ENCODE data around the gene ZBTB6. TPM values are rescaled to one million over a fixed set of nuclear protein-coding genes. Genes with fewer than 3 reads are reported as not detected.

Gene ZBTB6
- total and polyA plus RNA-seq, 10 donors = 4.9 to 16.8 (median 11.1) TPM

DNA sequence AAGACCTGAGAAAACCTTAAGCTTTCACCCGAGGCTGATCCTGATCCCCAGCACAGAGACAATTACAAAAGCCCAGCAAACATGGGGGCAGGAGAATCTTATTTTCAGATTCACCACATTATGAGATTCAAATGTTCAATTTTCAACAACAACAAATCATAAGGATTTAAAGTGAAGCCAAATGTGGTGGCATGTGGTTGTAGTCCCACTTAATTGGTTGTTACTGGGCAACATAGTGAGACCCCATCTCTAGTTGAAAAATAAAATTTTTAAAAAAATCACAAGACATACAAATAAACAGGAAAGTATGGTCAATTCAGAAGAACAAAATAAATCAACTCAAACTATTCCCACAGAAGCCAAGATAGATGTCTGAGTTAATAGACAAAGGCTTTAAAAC is 23.8 kb upstream of the ZBTB6 start:
- TF ChIP-seq POLR2A (IDR thresholded peaks at IDR 0.05) (no peak), POLR2AphosphoS5 (IDR thresholded peaks at IDR 0.05) (no peak)
- TF ChIP-seq, protein P1, sequence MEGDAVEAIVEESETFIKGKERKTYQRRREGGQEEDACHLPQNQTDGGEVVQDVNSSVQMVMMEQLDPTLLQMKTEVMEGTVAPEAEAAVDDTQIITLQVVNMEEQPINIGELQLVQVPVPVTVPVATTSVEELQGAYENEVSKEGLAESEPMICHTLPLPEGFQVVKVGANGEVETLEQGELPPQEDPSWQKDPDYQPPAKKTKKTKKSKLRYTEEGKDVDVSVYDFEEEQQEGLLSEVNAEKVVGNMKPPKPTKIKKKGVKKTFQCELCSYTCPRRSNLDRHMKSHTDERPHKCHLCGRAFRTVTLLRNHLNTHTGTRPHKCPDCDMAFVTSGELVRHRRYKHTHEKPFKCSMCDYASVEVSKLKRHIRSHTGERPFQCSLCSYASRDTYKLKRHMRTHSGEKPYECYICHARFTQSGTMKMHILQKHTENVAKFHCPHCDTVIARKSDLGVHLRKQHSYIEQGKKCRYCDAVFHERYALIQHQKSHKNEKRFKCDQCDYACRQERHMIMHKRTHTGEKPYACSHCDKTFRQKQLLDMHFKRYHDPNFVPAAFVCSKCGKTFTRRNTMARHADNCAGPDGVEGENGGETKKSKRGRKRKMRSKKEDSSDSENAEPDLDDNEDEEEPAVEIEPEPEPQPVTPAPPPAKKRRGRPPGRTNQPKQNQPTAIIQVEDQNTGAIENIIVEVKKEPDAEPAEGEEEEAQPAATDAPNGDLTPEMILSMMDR (IDR thresholded peaks at IDR 0.05 in 8 of 11, conservative IDR thresholded peaks at IDR 0.05 in 3 of 11) = no peak
- Histone ChIP-seq H3K27ac (no peak overlapping the region), H3K4me3 (no peak overlapping the region), H3K36me3 (peaks cover 0 to 29% (median 13%) of the 10 kb centered on the region in 6 donors), H3K27me3 (replicated peaks in 1 of 7) (no peaks in the 10 kb centered on the region), H3K9me3 (no peaks in the 10 kb centered on the region), H3K4me1 (peaks cover 17 to 60% (median 36%) of the 10 kb centered on the region in 6 donors)
- intact Hi-C loops (cut with DNase I; ENCODE audit: low total_unique reads) = no loop called here
- no peak for DNase-seq
- 79 to 85% (median 83%) methylated on average over 1 of the region's 1 CpG for WGBS, 5 donors

DNA sequence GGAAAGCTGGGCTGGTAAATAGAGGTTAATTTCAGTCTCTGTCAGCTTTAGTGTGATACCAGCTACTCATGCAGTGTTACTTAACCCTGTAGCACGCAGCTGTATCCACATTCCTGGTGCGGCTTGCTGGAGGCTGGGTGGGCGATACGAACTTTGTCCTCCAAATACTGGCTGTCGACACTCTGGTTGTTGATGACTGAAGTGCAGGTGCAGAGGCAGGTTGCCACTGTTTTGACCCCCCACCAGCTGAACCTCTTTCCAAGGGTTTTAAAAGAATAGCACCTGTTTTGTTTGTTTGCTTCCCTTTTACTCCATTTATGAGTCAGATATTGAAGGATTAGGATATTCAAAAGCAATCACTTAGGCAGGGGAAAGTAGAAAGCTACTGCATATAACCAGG is 23.3 kb upstream of the ZBTB6 start:
- peaks cover 15 to 58% (median 32%) of the 10 kb centered on the region in 6 donors for H3K4me1 ChIP-seq
- H3K9me3 ChIP-seq = no peaks in the 10 kb centered on the region
- H3K4me3 ChIP-seq = no peak overlapping the region
- no peak for DNase-seq
- intact Hi-C loops (cut with DNase I; ENCODE audit: low total_unique reads) = no loop called here
- no peaks in the 10 kb centered on the region for H3K27me3 ChIP-seq (replicated peaks in 1 of 7)
- H3K36me3 ChIP-seq = peaks cover 0 to 29% (median 13%) of the 10 kb centered on the region in 6 donors
- 95 to 100% (median 98%) methylated on average over 5 of the region's 5 CpGs for WGBS, 5 donors
- H3K27ac ChIP-seq = no peak overlapping the region
- TF ChIP-seq POLR2A (IDR thresholded peaks at IDR 0.05) = no peak
- TF ChIP-seq POLR2AphosphoS5 (IDR thresholded peaks at IDR 0.05) = no peak
- TF ChIP-seq, protein P1 (IDR thresholded peaks at IDR 0.05 in 8 of 11, conservative IDR thresholded peaks at IDR 0.05 in 3 of 11) = no peak

DNA sequence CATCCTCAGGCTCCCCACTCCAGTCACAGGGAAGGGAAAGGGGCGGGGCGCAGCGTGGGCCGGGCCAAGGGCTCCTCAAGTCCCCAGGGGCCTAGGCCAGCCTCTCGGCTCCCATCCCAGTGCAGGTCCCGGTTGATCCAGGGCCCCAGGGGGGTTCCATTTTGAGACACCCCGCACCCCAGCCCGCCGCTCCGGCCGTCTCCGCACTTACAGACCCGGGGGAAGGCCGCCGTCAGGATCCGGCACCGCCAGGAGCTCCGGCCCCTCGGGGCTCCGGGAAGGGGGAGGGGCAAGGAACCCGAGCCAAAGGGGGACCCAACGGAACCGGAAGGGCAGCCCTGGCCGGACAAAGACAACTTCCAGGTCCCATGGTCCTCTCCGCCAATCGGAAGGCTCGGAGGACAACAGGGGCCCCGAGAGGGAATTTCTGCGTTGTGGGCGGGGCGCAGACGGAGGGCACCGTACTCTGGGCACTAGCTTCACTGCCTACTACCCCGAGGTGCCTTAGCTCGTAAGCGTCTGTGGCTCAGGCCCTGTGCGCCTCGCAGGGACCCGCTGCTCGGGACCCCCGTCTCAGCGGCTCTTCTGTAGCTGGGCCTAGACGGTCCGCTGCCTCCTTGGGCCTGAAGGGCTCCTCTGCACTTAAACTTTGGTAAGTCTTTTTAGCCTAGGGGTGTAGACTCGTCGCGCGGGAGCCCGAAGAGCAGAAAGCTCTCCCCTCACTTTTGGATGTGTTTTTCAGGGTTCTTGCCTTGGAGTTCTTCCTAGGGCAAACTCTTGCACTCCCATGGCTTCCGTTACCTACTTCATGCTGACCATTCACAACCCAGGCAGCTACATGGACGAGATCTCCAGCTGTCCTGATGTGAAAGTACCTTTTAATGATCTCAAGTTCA is 18.4 kb upstream of the ZBTB6 start, which contains the start of gene ZBTB26:
Gene ZBTB26 (minus strand): TSS at position 287 of the 896 bp plus-strand sequence. CDS start 11,578 bp downstream, outside the sequence.
- H3K27ac ChIP-seq = peak within 1 kb of the TSS; percentile 76 to 91 (median 86)
- WGBS, 5 donors = 0 to 1% (median 0%) methylated on average over 16 to 51 of the region's 51 CpGs

More for the DNA sequence above, 18.4 kb upstream of the ZBTB6 start, which contains the start of gene ZBTB26:
- peak within 1 kb of the TSS; percentile 69 to 97 (median 77) for H3K4me3 ChIP-seq
- H3K36me3 ChIP-seq = peaks cover 0 to 12% (median 4%) of the 10 kb centered on the region in 6 donors
- intact Hi-C loops (cut with DNase I; ENCODE audit: low total_unique reads) = no loop called here
- no peaks in the 10 kb centered on the region for H3K9me3 ChIP-seq
- peaks cover 22 to 84% (median 45%) of the 10 kb centered on the region in 6 donors for H3K4me1 ChIP-seq
- H3K27me3 ChIP-seq (replicated peaks in 1 of 7) = no peaks in the 10 kb centered on the region
- DNase-seq = peak; percentile 98
- TF ChIP-seq, protein P1 (IDR thresholded peaks at IDR 0.05 in 8 of 11, conservative IDR thresholded peaks at IDR 0.05 in 3 of 11) = no peak
- TF ChIP-seq POLR2AphosphoS5 (IDR thresholded peaks at IDR 0.05) = peak; percentile 85 to 88 (median 87)
- TF ChIP-seq POLR2A (IDR thresholded peaks at IDR 0.05) = no peak
